ENCODE data around the gene HOXA3.

Gene HOXA3

GRCh38 chr7:27125986-27126394 is 26.4 kb downstream of the HOXA3 start:
- no peak for DNase-seq

DNA sequence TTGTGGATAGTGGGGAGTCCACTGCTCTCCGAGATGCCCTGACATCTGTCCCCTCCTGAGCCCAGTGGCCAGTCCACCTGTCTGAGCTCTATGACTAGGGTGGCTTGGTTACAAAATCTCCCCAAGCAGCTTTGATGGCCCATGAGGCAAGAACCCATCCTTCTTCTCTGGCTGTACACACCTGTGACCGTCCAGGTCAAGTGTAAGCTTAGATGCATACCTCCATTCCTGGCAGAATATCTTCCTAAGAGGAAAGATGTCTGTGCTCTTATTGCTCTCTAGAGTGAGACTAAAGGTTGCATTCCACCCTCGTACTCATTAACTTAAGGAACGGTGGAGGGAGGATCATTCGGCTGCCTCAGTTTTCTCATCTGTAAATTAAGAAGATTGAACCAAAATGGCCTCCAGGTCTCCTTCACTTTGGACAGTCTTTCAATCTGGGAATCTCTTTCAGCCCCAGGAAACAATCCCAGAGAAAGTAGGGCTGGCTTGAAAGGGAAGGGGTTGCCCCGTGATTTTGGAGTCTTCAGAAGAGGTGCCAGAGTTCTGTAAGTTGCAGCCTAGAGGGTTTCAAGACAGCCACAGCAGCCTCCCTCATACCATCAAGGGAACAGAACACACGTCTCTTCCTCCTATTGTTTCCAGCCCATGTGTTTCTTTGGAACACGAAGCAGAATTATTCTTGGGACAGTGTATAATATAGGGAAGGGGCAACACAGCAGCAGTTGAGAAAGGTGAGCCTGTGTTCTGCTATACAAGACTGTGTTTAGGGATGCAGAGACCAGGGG is 27.3 kb downstream of the HOXA3 start:
- no peak for DNase-seq

DNA sequence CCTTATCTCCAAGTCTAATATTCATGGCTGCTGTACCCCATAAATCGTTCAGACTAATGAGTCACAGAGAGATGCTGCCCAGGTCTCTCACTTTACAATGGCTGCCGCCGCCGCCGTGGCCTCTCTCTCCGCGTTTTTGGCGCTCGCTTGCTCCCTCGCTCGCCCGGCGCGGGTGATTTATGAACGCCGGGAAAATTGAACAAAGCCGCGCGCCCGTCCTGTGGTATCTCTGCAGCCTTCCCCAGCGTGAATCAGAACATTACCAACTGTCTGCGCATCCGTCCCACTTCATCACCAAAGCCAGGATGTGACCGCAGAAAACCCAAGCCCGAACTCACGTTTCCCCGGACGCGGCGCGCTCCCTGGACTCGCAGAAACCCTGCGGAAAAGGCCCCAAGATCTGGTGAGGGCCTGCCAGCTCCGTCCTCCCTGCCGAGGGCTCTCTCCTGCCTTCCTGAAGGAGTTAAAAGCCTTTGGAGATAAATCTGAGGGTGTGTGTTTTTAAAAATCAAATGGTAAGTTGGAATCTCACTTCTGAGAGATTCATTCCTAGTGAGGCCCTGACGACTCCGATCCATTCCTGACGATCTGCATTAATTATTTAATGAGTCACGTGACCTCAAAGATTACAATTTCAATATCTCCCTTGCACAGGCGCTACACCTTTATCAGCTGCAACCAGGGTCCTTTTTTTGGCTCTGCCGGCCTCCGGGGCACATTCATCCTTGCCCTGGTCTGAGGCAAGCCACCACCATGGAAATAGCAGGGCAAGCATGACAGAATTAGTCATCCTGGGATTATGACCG is 28.1 kb downstream of the HOXA3 start:
- DNase-seq, result no peak

DNA sequence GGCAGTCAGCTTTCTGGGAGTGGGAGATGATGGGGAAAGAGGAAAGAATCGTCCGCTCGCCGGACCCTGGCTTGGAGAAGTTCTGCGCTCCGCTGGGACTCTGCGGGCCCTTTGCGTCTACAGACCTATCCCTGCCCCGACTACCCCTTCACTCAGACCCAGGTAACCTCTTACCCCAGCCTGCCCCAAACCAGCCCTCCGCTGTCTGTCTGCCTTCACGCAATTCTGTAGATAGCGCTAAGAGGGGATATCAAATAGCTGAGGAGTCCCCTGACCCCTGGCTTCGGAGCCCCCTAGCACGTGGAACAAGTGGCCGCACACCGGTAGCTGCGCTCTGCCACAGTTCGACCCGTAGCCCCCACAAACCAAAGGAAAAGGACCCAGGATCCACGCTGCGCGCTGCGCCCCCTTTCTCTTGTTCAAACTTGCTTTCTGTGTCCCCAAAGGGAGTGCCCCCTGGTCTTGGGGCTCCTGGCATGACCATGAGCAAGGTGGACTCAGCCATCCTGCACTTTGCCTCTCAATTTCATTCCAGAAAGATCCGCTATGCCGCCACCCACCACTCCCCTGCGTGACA is 28.8 kb downstream of the HOXA3 start:
- no peak for DNase-seq

DNA sequence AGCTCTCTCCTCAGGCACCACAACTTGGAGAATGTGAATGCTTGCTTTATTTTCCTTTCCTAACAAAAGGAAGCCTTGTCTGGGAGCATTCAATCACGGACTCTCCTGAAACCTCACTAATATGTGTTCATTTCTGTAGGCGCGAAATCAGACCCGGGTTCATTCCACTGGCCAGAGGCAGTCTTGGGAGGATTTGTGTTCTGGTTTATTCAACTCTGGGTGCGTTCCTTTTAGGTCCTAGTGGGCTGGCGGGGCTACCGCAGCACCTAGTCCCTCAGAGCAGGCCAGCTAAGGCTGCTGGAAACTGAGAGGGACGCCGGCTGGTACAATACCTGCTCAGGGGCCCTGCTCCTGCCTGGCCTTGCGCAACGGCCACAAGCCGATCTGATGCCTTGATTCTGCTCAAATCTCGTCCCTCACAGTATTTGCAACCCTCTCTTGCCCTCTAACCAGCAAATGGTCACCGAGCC is 29.3 kb downstream of the HOXA3 start:
- DNase-seq, result no peak

- DNase-seq, result no peak
Measured at GRCh38 chr7:27122077-27122910, 30.1 kb downstream of the HOXA3 start.

DNA sequence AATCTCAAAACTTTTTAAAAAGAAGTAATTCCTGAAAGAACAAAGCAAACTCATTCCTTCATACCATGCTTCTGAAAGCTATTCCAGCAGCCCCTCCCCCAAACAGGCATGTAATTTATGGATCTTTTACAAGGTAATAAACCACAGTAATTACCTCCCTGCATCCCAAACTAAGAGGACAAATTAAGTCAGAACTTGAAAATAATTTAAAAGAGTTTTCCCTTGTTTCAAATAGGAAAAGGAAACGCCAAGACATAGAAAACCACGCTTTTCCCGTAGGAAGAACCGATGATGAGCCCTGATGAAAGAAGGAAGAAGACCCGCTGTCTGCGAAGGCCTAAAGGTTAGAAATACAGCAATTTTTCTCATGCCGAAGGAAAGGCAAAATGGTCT is 30.7 kb downstream of the HOXA3 start:
- DNase-seq, result no peak

- no peak for DNase-seq
Measured at GRCh38 chr7:27119412-27119911, 32.9 kb downstream of the HOXA3 start.

- DNase-seq, result no peak
Measured at GRCh38 chr7:27118580-27118979, 33.8 kb downstream of the HOXA3 start.

GRCh38 chr7:27117887-27118491 is 34.4 kb downstream of the HOXA3 start:
- DNase-seq, result no peak

DNA sequence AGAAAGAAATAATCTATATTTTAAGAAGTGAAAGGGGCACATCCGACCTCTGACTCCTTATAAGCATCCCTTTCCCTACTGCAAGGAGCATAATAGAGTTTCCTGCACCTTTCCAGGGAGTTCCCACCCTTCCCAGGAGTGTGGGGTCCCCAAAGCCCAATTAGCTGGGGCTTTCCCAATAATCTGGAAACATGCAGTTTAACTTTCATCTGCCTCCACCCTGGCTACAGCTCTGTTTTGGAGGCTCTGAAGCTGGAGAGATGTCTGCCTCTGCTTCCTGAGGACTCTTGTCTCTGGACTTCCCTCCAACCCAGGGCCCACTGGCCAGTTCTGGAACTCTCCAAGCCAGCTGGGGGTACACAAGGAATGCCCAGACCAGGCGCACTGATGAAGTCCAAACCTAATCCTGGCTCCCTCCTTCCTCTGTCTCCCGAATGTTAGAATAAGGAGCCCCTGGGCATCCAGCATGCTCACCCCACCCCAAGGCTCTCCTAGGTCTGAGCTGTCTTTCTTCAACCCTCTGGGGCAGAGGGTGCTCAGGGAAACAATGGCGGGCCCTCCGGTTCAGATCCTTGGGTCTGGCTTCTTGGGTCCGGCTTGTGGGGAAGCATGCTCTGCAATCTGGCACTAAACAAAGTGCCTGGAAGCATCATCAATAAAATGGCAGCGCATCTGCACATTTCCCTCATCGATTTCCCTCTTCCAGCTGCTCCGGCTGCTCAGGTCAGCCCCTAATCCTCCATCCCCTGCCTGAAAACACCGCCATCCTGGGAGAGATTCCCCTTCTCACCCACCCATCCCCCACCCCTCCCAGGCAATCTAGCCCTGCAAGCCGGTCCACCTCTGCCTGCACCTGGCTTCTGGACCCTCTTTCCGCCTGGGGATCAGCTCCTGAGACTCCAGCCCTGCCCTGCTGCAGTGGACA is 35.2 kb downstream of the HOXA3 start:
- no peak for DNase-seq

- no peak for DNase-seq
Measured at GRCh38 chr7:27116031-27116961, 36.1 kb downstream of the HOXA3 start.

- DNase-seq, result no peak
Measured at GRCh38 chr7:27115221-27116026, 37.0 kb downstream of the HOXA3 start.

DNA sequence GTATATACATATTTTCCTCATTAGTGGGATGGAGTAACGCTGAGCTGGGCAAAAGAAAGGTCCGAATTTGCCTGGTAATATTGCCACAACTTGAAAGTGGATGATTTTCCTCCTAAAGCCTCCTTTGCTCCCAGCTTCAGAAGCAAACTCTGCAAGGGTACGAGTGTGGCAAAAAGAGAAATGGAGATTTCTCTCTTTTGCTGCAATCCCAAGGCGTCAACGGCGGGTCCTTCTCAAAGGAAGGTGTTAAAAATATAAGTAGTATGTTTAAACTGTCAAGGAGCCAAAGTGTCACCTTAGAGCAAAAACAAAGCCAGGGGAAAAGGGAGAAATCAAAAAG is 37.5 kb downstream of the HOXA3 start:
- no peak for DNase-seq

DNA sequence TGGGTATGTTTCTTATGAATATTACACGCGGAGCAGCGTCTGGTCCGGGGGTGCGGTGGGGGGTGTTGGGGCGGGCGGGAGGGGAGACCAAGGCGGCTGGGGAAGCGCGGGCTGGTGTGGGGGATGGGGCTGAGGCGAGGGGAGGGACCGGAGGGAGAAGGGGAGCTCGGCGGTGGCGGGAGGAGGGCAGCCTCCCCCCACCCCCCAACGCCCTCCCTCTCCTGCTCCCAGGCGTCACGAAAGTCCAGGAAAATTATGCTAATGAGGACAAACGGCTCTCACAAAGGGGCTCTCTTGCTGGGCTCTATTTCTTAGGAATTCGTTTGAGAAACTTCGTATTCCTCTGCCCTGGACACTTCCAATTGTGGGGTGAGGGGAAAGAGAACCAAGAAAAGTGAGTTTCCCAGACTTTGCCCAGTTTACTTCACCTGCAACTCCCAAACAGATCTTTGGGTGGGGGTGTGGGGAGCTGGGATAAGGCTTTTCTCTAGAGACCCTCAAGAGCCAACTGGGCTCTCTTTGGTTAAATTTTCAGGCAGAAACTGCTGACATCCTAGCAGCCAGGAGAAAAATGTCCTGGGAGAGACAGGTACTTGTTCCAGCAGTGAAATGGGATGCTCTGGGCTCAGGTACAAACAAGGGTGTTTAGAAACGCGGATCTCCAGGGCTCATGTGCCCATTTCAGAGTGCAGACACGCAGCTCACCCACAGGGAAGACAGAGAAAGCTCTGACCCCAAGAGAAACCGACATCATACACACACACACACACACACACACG is 38.2 kb downstream of the HOXA3 start:
- DNase-seq, result no peak

DNA sequence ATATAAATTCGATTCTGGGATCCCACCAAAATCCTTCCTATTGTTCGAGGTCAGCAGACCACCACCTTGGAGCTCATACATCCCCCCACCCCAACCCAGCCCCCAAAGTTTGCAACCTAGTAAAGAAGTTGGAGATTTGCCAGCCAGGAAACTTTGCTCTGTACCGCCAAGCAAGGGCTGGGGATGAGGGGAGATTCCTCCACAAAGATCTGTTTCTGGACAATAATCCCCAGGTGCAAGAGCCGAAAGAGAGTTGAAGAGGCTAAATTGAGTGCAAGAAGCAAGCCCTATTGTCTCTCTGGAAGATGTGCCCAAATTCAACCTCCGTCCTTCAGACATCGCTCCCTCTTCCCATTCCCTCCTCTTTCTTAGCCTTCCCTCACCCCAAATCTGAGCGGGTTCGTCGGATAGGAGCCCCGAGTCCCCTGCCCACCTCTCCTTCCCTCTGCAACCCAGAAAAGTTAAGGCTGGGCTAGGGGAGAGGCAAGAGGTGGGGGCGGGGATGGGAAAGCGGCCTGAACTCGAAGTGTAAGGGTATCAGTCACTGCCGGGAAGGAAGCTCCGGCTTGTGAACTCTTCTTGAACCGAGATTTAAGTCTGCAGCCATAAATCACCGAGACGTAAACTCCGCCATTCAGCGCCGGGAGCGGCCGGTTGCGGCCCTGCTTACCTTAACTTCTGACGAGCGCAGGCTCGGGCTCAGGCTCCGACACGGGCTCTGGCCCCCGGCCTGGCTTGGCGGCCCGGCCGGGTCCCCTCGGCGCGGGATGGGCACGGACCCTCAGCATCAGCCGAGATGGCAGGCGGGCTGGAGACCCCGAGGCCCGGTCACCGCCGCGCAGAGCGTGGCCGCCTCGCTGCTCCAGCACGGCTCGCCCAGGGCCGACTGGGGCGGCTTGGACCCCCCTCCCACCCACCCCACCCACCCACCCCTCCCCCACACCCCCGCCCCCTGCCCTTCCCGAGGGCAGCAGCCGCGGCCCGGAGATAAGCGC is 39.1 kb downstream of the HOXA3 start:
- no peak for DNase-seq

GRCh38 chr7:27112361-27112760 is 40.0 kb downstream of the HOXA3 start:
- no peak for DNase-seq
